ENCODE results near the gene SLC39A7.

SLC39A7 gene

GRCh38 chr6:33176906-33177305 lies 23.8 kb upstream of the SLC39A7 start:
- no peak for TF ChIP-seq CTCF (IDR thresholded peaks at IDR 0.05; ENCODE audit: low read depth, low read length)

GRCh38 chr6:33177552-33178446 lies 22.9 kb upstream of the SLC39A7 start:
- TF ChIP-seq CTCF (IDR thresholded peaks at IDR 0.05; ENCODE audit: low read depth, low read length): no peak
- DNase-seq (ENCODE audit: extremely low read depth, low read depth): no peak

More at GRCh38 chr6:33176906-33177305, 23.8 kb upstream of the SLC39A7 start:
- DNase-seq (ENCODE audit: extremely low read depth, low read depth): no peak

- no peak for TF ChIP-seq CTCF (IDR thresholded peaks at IDR 0.05; ENCODE audit: low read depth, low read length)
- DNase-seq (ENCODE audit: extremely low read depth, low read depth): no peak
Observed at GRCh38 chr6:33178755-33179475, 21.8 kb upstream of the SLC39A7 start.

GRCh38 chr6:33181141-33181540 lies 19.5 kb upstream of the SLC39A7 start:
- no peak for DNase-seq (ENCODE audit: extremely low read depth, low read depth)
- TF ChIP-seq CTCF (IDR thresholded peaks at IDR 0.05; ENCODE audit: low read depth, low read length): no peak

- TF ChIP-seq CTCF (IDR thresholded peaks at IDR 0.05; ENCODE audit: low read depth, low read length): no peak
- no peak for DNase-seq (ENCODE audit: extremely low read depth, low read depth)
Observed at GRCh38 chr6:33183071-33183683, 17.5 kb upstream of the SLC39A7 start.

GRCh38 chr6:33185190-33185589 lies 15.5 kb upstream of the SLC39A7 start:
- TF ChIP-seq CTCF (IDR thresholded peaks at IDR 0.05; ENCODE audit: low read depth, low read length): no peak
- DNase-seq (ENCODE audit: extremely low read depth, low read depth): no peak
